Measurements from ENCODE around the gene CAPN2. TPM values are rescaled to one million over a fixed set of nuclear protein-coding genes. Genes with fewer than 3 reads are reported as not detected.

Gene CAPN2
- polyA plus RNA-seq, 4 donors = 47.0 to 115 (median 68.8) TPM

GRCh38 chr1:223754681-223755431 lies 42.5 kb downstream of the CAPN2 start:
- no peak for FAIRE-seq
- no peaks in the 10 kb centered on the region for H3K9me3 ChIP-seq (ENCODE audit: control insufficient read depth in 2 of 2, insufficient read depth in 1 of 2, low read depth in 1 of 2, low read length in 1 of 2)
- peaks cover 0 to 9% (median 0%) of the 10 kb centered on the region in 3 donors for H3K4me1 ChIP-seq (ENCODE audit: control insufficient read depth in 3 of 3, insufficient read depth in 2 of 3, low read depth in 1 of 3, low read length in 2 of 3)
- no peaks in the 10 kb centered on the region for H3K27me3 ChIP-seq (ENCODE audit: control insufficient read depth in 3 of 3, insufficient read depth in 3 of 3, low read length in 3 of 3)
- no peak overlapping the region for H3K4me3 ChIP-seq (ENCODE audit: low read depth in 1 of 3, low read length in 3 of 3)
- peaks cover 18 to 87% (median 20%) of the 10 kb centered on the region in 3 donors for H3K36me3 ChIP-seq (ENCODE audit: control insufficient read depth in 3 of 3, insufficient read depth in 2 of 3, low read depth in 1 of 3, low read length in 3 of 3)
- no peak for DNase-seq
- H3K27ac ChIP-seq (ENCODE audit: low read depth in 1 of 3, low read length in 2 of 3) = no peak overlapping the region
- 94 to 99% (median 95%) methylated on average over 17 of the region's 17 CpGs for WGBS, 3 donors

- Histone ChIP-seq H3K4me1 (ENCODE audit: control insufficient read depth in 3 of 3, insufficient read depth in 2 of 3, low read depth in 1 of 3, low read length in 2 of 3) (peaks cover 0 to 9% (median 0%) of the 10 kb centered on the region in 3 donors), H3K4me3 (ENCODE audit: low read depth in 1 of 3, low read length in 3 of 3) (no peak overlapping the region), H3K36me3 (ENCODE audit: control insufficient read depth in 3 of 3, insufficient read depth in 2 of 3, low read depth in 1 of 3, low read length in 3 of 3) (peaks cover 18 to 90% (median 20%) of the 10 kb centered on the region in 3 donors), H3K27ac (ENCODE audit: low read depth in 1 of 3, low read length in 2 of 3) (no peak overlapping the region), H3K27me3 (ENCODE audit: control insufficient read depth in 3 of 3, insufficient read depth in 3 of 3, low read length in 3 of 3) (no peaks in the 10 kb centered on the region), H3K9me3 (ENCODE audit: control insufficient read depth in 2 of 2, insufficient read depth in 1 of 2, low read depth in 1 of 2, low read length in 1 of 2) (no peaks in the 10 kb centered on the region)
- WGBS, 3 donors = 93 to 95% (median 94%) methylated on average over 9 of the region's 9 CpGs
- FAIRE-seq (no peak), DNase-seq (no peak)
Measured at GRCh38 chr1:223755432-223755792, 43.1 kb downstream of the CAPN2 start.

- no peak for FAIRE-seq
- Histone ChIP-seq H3K27ac (ENCODE audit: low read depth in 1 of 3, low read length in 2 of 3) (no peak overlapping the region), H3K9me3 (ENCODE audit: control insufficient read depth in 2 of 2, insufficient read depth in 1 of 2, low read depth in 1 of 2, low read length in 1 of 2) (no peaks in the 10 kb centered on the region), H3K27me3 (ENCODE audit: control insufficient read depth in 3 of 3, insufficient read depth in 3 of 3, low read length in 3 of 3) (no peaks in the 10 kb centered on the region), H3K4me1 (ENCODE audit: control insufficient read depth in 3 of 3, insufficient read depth in 2 of 3, low read depth in 1 of 3, low read length in 2 of 3) (peaks cover 0 to 3% (median 0%) of the 10 kb centered on the region in 3 donors), H3K4me3 (ENCODE audit: low read depth in 1 of 3, low read length in 3 of 3) (no peak overlapping the region), H3K36me3 (ENCODE audit: control insufficient read depth in 3 of 3, insufficient read depth in 2 of 3, low read depth in 1 of 3, low read length in 3 of 3) (peaks cover 18 to 89% (median 21%) of the 10 kb centered on the region in 3 donors)
- DNase-seq = no peak
- whole genome bisulfite sequencing, 3 donors = 84 to 88% (median 88%) methylated on average over 13 of the region's 13 CpGs
Measured at GRCh38 chr1:223755992-223756775, 43.8 kb downstream of the CAPN2 start.

- 93 to 95% (median 95%) methylated on average over 20 of the region's 20 CpGs for WGBS, 3 donors
- DNase-seq (no peak), FAIRE-seq (no peak)
- no peak overlapping the region for H3K4me3 ChIP-seq (ENCODE audit: low read depth in 1 of 3, low read length in 3 of 3)
- peaks cover 22 to 87% (median 22%) of the 10 kb centered on the region in 3 donors for H3K36me3 ChIP-seq (ENCODE audit: control insufficient read depth in 3 of 3, insufficient read depth in 2 of 3, low read depth in 1 of 3, low read length in 3 of 3)
- H3K4me1 ChIP-seq (ENCODE audit: control insufficient read depth in 3 of 3, insufficient read depth in 2 of 3, low read depth in 1 of 3, low read length in 2 of 3) = no peaks in the 10 kb centered on the region
- no peaks in the 10 kb centered on the region for H3K27me3 ChIP-seq (ENCODE audit: control insufficient read depth in 3 of 3, insufficient read depth in 3 of 3, low read length in 3 of 3)
- no peaks in the 10 kb centered on the region for H3K9me3 ChIP-seq (ENCODE audit: control insufficient read depth in 2 of 2, insufficient read depth in 1 of 2, low read depth in 1 of 2, low read length in 1 of 2)
- no peak overlapping the region for H3K27ac ChIP-seq (ENCODE audit: low read depth in 1 of 3, low read length in 2 of 3)
Measured at GRCh38 chr1:223756806-223757700, 44.7 kb downstream of the CAPN2 start.

GRCh38 chr1:223758734-223759133 lies 46.4 kb downstream of the CAPN2 start:
- H3K9me3 ChIP-seq (ENCODE audit: control insufficient read depth in 2 of 2, insufficient read depth in 1 of 2, low read depth in 1 of 2, low read length in 1 of 2) = no peaks in the 10 kb centered on the region
- H3K4me1 ChIP-seq (ENCODE audit: control insufficient read depth in 3 of 3, insufficient read depth in 2 of 3, low read depth in 1 of 3, low read length in 2 of 3) = no peaks in the 10 kb centered on the region
- FAIRE-seq (no peak), DNase-seq (no peak)
- H3K4me3 ChIP-seq (ENCODE audit: low read depth in 1 of 3, low read length in 3 of 3) = no peak overlapping the region
- no peak overlapping the region for H3K27ac ChIP-seq (ENCODE audit: low read depth in 1 of 3, low read length in 2 of 3)
- peaks cover 15 to 90% (median 20%) of the 10 kb centered on the region in 3 donors for H3K36me3 ChIP-seq (ENCODE audit: control insufficient read depth in 3 of 3, insufficient read depth in 2 of 3, low read depth in 1 of 3, low read length in 3 of 3)
- 90 to 96% (median 93%) methylated on average over 9 of the region's 9 CpGs for WGBS, 3 donors
- H3K27me3 ChIP-seq (ENCODE audit: control insufficient read depth in 3 of 3, insufficient read depth in 3 of 3, low read length in 3 of 3) = no peaks in the 10 kb centered on the region

GRCh38 chr1:223759273-223759672 lies 46.9 kb downstream of the CAPN2 start:
- Histone ChIP-seq H3K27ac (ENCODE audit: low read depth in 1 of 3, low read length in 2 of 3) (no peak overlapping the region), H3K27me3 (ENCODE audit: control insufficient read depth in 3 of 3, insufficient read depth in 3 of 3, low read length in 3 of 3) (no peaks in the 10 kb centered on the region), H3K4me3 (ENCODE audit: low read depth in 1 of 3, low read length in 3 of 3) (no peak overlapping the region), H3K4me1 (ENCODE audit: control insufficient read depth in 3 of 3, insufficient read depth in 2 of 3, low read depth in 1 of 3, low read length in 2 of 3) (no peaks in the 10 kb centered on the region), H3K36me3 (ENCODE audit: control insufficient read depth in 3 of 3, insufficient read depth in 2 of 3, low read depth in 1 of 3, low read length in 3 of 3) (peaks cover 17 to 91% (median 20%) of the 10 kb centered on the region in 3 donors), H3K9me3 (ENCODE audit: control insufficient read depth in 2 of 2, insufficient read depth in 1 of 2, low read depth in 1 of 2, low read length in 1 of 2) (no peaks in the 10 kb centered on the region)
- WGBS, 3 donors = 87 to 94% (median 87%) methylated on average over 13 of the region's 13 CpGs
- FAIRE-seq (no peak), DNase-seq (no peak)

DNA sequence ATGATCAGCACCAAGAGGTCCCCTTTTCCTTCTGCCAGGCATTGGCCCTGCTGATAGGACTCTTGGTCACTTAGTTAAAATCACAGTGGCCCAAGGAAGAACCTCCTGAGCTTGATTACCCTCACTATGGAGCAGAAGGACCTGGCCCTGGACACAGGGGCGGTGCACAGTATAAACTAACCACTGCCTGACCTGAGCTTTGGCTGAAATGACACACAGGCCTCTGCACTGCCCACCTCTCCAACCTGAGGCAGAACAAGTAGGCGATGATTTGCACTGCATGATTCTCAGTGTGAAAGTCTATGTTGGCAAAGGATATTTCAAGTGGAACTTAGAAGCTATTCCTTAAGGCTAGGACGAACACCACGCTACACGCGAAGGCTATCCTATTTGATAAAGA lies 48.5 kb downstream of the CAPN2 start:
- no peaks in the 10 kb centered on the region for H3K27me3 ChIP-seq (ENCODE audit: control insufficient read depth in 3 of 3, insufficient read depth in 3 of 3, low read length in 3 of 3)
- H3K36me3 ChIP-seq (ENCODE audit: control insufficient read depth in 3 of 3, insufficient read depth in 2 of 3, low read depth in 1 of 3, low read length in 3 of 3) = peaks cover 9 to 84% (median 16%) of the 10 kb centered on the region in 3 donors
- H3K27ac ChIP-seq (ENCODE audit: low read depth in 1 of 3, low read length in 2 of 3) = no peak overlapping the region
- H3K9me3 ChIP-seq (ENCODE audit: control insufficient read depth in 2 of 2, insufficient read depth in 1 of 2, low read depth in 1 of 2, low read length in 1 of 2) = no peaks in the 10 kb centered on the region
- H3K4me3 ChIP-seq (ENCODE audit: low read depth in 1 of 3, low read length in 3 of 3) = no peak overlapping the region
- peaks cover 0 to 12% (median 0%) of the 10 kb centered on the region in 3 donors for H3K4me1 ChIP-seq (ENCODE audit: control insufficient read depth in 3 of 3, insufficient read depth in 2 of 3, low read depth in 1 of 3, low read length in 2 of 3)
- 86 to 90% (median 88%) methylated on average over 6 of the region's 6 CpGs for WGBS, 3 donors
- DNase-seq = no peak
- FAIRE-seq = no peak

- Histone ChIP-seq H3K27ac (ENCODE audit: low read depth in 1 of 3, low read length in 2 of 3) (no peak overlapping the region), H3K9me3 (ENCODE audit: control insufficient read depth in 2 of 2, insufficient read depth in 1 of 2, low read depth in 1 of 2, low read length in 1 of 2) (no peaks in the 10 kb centered on the region), H3K36me3 (ENCODE audit: control insufficient read depth in 3 of 3, insufficient read depth in 2 of 3, low read depth in 1 of 3, low read length in 3 of 3) (peaks cover 10 to 79% (median 12%) of the 10 kb centered on the region in 3 donors), H3K4me1 (ENCODE audit: control insufficient read depth in 3 of 3, insufficient read depth in 2 of 3, low read depth in 1 of 3, low read length in 2 of 3) (peaks cover 0 to 15% (median 0%) of the 10 kb centered on the region in 3 donors), H3K27me3 (ENCODE audit: control insufficient read depth in 3 of 3, insufficient read depth in 3 of 3, low read length in 3 of 3) (no peaks in the 10 kb centered on the region), H3K4me3 (ENCODE audit: low read depth in 1 of 3, low read length in 3 of 3) (no peak overlapping the region)
- FAIRE-seq = no peak
- DNase-seq = no peak
- WGBS, 3 donors = 85 to 90% (median 89%) methylated on average over 7 of the region's 7 CpGs
Measured at GRCh38 chr1:223761411-223761810, 49.1 kb downstream of the CAPN2 start.

Data from small intestine (tissue), 7 donors.